OCI-M2 (cell line): Measurements from ENCODE around the gene QPCT.

Experiments used
- DNase-seq: peaks from one replicate; lab custom pipeline; 2025; ENCODE audit not compliant: unreplicated experiment; lab: John Stamatoyannopoulos, UW

QPCT gene

GRCh38 chr2:37324786-37325624, 19.4 kb upstream of the QPCT start, which contains the start of gene PRKD3:
PRKD3 (minus strand) TSS chr2:37324833; CDS start chr2:37316524, 8,309 bp downstream.
- peak; percentile 18 for DNase-seq

DNA sequence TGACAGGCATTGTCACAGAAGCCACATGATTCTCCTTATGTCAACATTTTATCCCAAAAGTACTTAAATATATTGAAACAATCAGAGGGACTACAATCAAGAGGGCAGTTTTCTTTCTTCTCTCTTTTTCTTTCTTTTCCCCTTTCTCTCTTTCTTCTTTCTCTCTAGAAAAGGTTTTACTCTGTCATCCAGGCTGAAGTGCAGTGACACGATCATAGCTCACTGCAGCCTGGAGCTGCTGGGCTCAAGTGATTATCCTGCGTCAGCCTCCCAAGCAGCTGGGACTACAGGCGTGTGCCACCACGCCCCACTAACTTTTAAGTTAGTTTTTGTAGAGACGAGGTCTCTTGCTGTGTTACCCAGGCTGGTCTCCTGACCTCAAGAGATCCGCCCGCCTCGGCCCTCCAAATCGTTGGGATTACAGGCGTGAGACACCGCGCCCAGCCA, 18.8 kb upstream of the QPCT start:
- DNase-seq: no peak

DNA sequence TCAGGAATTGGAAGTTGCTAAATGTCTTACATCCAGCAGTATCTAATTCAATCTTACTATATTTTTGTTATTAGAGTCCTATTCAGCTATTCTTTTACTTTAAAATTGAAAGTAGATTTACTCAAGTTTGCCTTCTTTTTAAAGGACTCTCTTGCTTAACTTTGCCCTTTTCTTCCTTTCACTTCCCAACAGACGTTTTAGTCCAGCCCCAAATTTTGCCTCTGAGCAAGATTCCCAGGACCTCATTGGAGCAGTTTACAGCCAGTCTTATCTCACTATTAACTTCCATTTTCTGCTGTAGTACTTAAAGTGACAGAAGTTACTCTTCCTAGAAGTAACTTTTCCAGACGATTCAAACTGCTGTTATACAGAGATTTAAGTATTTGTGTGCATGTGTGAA, 18.1 kb upstream of the QPCT start:
- DNase-seq: no peak

DNA sequence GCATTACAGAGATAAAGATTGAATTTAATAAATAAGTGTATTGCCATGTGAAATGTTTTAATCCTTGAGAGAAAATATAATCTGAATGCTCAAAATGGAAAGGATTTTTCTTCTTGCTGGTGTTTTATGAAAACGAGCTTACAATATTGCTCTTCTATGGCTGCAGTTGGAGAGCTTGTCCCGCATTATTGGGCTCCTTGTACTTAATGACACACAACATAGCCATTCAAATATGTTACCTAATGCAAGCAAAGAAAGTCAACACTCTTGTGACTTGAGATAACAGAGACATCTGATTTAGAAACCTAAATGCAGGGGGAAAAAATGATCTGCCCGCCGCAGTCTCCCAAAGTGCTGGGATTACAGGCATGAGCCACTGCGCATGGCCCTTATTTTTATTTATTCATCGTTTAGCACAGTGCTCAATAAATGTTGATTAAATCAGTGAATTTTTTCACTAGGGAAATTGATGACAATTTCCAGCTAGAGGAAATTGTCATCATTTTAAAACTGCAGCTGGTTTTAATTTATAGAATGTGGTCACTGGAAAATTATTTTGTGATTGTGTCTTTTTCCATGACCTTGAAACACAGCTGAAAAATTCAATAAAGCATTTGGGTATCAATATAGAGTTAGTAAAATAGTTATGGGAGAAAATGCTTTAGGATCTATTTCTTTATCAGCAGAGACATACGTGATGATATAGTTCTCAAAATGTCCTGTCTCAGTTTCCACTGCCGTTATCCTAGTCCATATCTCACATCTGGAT, 17.4 kb upstream of the QPCT start:
- DNase-seq: no peak

GRCh38 chr2:37330681-37331080, 13.7 kb upstream of the QPCT start:
- DNase-seq: no peak

DNA sequence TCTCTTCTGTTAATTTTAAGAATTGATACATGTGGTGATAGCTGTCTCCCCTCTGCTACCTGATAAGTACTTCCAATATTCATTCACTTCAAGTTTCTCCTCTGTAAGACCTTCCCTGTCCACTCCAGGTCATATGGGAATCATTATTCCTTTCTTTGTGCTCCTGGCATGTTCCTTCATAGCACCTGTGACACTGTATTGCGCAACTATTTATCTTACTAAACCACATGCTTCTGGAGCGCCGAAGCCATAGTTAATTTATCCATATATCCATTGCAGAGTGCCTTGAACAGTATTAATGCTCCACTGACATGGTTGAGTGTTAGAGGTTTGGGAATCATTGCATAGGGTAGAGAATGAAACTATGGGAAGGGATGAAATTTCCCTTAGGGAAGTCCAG, 11.9 kb upstream of the QPCT start:
- DNase-seq: no peak

- no peak for DNase-seq
These were observed 11.2 kb upstream of the QPCT start for GRCh38 chr2:37333256-37333655.

- no peak for DNase-seq
These were observed 8.8 kb upstream of the QPCT start for GRCh38 chr2:37335604-37336003.

- no peak for DNase-seq
These were observed 6.7 kb upstream of the QPCT start for GRCh38 chr2:37337620-37338280.

DNA sequence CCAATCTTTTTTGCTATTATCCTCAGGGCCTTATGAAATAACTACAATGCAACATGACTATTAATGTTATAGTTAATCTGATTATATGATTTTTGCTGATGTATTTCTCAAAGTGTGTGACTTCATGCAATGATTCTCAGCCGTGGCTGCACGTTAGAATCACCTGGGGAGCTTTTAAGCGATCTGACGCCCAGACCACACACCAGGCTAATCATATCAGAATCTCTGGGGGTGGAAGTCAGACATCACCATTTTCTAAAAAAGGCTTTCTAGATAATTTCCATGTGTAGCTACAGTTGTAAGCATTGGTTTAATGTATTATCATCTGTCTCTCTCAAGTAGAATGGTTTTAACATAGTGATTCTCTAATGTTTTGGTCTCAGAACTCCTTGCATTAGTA, 5.5 kb upstream of the QPCT start:
- DNase-seq: no peak

- DNase-seq: no peak
These were observed 3.8 kb upstream of the QPCT start for GRCh38 chr2:37340637-37341036.

GRCh38 chr2:37342591-37343220, 1.7 kb upstream of the QPCT start:
- no peak for DNase-seq

DNA sequence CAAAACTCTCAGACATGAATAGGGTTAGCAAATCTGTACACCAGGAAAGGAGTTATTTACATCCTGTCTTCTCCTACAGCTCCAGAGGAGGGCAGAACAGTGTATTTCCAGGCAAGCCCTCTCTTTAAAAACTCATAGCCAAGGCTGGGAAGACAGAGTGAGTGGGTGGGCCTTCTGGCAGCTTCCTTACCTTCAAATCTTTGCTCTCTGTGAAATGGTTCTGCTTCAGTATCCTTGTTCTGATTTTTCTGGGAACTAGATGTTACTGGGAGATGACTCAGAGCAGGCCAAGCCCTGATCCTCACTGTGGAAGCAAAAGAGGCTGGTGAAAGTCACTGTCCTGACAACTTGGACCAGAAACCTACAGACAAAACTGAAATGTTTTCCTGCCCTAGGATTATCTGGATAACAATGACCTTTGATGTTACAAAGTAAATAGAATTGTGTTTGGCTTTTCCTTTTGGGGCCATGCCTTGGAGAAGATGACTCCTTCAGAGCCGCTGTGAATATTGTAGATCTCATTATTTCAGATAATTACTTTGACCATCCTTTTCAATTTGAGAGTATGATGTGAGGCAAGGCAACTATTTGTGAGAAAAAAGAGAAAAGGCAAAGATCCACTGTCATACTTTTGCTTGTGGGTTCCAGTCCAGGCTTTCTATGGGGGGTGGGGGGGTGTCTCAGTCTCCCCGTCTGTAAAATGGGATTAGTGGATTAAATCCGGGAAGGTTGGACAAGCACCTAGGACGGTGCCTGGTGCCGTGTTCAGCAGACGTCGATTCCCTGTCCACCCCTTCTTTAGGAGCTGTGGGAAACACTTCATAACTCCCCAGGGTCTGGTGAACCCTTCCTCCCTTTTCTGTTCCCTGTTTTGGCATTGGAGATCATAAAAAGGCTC, 644 bp upstream of the QPCT start:
- no peak for DNase-seq

DNA sequence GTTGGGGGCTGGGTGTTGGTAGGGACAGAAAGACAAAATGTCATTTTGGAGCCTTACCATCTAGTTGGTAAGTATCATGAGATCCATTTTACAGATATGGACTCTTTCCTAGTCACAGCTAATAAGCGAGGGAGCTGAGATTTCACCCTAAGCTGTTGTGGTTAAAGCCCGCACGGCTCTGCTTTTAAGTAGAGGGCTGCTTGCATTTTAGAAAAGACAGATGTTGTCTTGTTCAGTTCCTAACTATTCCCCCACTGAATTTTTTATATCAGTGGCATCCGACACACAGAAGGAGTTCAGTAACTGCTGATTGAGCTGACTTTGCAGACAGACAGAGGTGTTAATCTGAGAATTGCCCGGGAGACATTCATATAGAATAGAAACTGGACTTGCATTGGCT, 3.7 kb downstream of the QPCT start:
- DNase-seq: no peak

DNA sequence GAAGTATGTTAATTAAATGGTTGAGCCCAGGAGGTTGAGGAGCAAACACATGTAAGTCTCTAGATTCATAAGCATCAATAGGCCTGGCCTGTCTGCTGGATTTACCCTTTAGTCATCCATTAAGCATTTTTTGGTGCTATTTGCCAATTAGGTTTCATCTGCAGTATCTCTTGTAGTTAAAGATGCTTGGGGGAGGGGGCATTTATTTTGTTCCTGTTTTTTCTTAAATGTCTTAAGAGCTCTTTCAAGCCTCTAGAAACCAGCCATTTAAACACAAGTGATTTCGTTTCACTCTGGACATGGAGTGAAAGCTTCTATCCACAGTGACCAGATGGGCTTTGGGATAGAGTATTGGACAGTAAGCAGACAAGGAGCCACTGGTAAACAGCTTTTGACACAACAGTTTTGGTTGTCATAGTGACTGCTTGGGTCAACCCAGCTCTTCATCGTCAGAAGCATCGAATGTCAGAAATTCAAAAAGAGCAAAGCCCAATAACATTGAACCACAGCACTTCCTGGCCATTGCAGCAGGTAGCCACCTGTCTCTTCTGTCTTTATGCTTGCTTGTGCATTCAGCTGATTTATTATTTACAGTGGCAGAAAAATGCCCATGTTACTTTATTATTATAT, 4.9 kb downstream of the QPCT start:
- no peak for DNase-seq

GRCh38 chr2:37350034-37350433, 5.6 kb downstream of the QPCT start:
- DNase-seq: no peak

GRCh38 chr2:37354531-37354930, 10.1 kb downstream of the QPCT start:
- no peak for DNase-seq

DNA sequence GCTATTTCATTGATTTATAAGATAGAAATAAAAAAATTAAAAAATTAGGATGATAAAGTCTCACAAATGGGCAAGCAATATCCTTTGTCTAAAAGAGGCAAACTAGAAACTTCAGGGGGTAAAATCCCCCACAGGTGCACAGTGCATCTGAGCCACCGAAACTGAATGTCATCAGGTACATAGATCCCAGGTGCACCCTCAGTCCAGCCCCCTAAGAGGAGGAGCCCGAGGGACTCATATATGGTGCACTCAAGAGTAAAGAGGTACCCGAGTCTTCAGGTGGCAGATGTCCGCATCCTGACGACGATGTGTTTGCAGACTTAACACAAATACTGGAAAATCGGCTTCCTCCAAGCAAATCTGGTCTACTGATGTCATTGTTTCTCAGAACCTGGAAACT, 11.3 kb downstream of the QPCT start:
- no peak for DNase-seq

DNA sequence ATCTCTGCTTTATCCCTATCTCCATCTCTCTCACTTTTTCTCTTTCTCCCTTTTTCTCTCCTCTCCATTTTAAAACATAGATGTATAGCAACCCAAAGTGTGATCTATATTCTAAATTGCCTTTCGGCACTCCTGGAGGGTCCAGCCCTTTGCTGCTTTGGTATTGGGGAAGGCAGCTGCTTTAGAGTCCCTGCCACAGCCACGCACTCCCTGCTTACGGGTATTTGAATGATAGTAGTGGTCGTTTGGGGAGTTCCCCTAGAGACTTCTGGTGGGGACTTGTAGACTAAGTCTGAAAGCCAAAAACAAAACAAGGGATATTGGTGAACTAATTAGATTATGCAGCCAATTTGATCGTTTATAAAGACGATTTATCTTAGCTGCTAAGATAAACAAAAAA, 11.9 kb downstream of the QPCT start:
- no peak for DNase-seq

- DNase-seq: no peak
These were observed 12.6 kb downstream of the QPCT start for GRCh38 chr2:37357069-37357468.
